ENCODE results near the gene WDR45.
A peak's percentile ranks its signal among the peaks of the same experiment; 100 is the strongest.

WDR45 gene

GRCh38 chrX:49043987-49044281, 35.8 kb downstream of the WDR45 start:
- DNase-seq (ENCODE audit: low spot score): no peak
- TF ChIP-seq CTCF (IDR thresholded peaks at IDR 0.05; ENCODE audit: extremely low read depth, missing control alignments): no peak

- TF ChIP-seq CTCF (IDR thresholded peaks at IDR 0.05; ENCODE audit: extremely low read depth, missing control alignments): peak; percentile 19
These were observed 36.3 kb downstream of the WDR45 start, which contains the start of gene TFE3 for GRCh38 chrX:49043220-49043986. TFE3 (minus strand) TSS chrX:49043357; CDS start chrX:49043226, 131 bp downstream.

GRCh38 chrX:49042581-49043219, 37.0 kb downstream of the WDR45 start:
- no peak for DNase-seq (ENCODE audit: low spot score)
- TF ChIP-seq CTCF (IDR thresholded peaks at IDR 0.05; ENCODE audit: extremely low read depth, missing control alignments): no peak

More at GRCh38 chrX:49043220-49043986, 36.3 kb downstream of the WDR45 start, which contains the start of gene TFE3:
- peak; percentile 90 for DNase-seq (ENCODE audit: low spot score)

GRCh38 chrX:49041744-49042580, 37.7 kb downstream of the WDR45 start:
- TF ChIP-seq CTCF (IDR thresholded peaks at IDR 0.05; ENCODE audit: extremely low read depth, missing control alignments): no peak
- no peak for DNase-seq (ENCODE audit: low spot score)

- DNase-seq (ENCODE audit: low spot score): no peak
- no peak for TF ChIP-seq CTCF (IDR thresholded peaks at IDR 0.05; ENCODE audit: extremely low read depth, missing control alignments)
These were observed 39.2 kb downstream of the WDR45 start for GRCh38 chrX:49040376-49040955.

- TF ChIP-seq CTCF (IDR thresholded peaks at IDR 0.05; ENCODE audit: extremely low read depth, missing control alignments): no peak
- peak; percentile 60 for DNase-seq (ENCODE audit: low spot score)
These were observed 39.9 kb downstream of the WDR45 start for GRCh38 chrX:49039598-49040375.

Measured in GM20000 (cell line).